ENCODE measurements around the gene PRR18. TPM values are rescaled to one million over a fixed set of nuclear protein-coding genes. Genes with fewer than 3 reads are reported as not detected.

PRR18 gene
- polyA plus RNA-seq, 3 donors = 0.10 to 0.56 (median 0.56) TPM

DNA sequence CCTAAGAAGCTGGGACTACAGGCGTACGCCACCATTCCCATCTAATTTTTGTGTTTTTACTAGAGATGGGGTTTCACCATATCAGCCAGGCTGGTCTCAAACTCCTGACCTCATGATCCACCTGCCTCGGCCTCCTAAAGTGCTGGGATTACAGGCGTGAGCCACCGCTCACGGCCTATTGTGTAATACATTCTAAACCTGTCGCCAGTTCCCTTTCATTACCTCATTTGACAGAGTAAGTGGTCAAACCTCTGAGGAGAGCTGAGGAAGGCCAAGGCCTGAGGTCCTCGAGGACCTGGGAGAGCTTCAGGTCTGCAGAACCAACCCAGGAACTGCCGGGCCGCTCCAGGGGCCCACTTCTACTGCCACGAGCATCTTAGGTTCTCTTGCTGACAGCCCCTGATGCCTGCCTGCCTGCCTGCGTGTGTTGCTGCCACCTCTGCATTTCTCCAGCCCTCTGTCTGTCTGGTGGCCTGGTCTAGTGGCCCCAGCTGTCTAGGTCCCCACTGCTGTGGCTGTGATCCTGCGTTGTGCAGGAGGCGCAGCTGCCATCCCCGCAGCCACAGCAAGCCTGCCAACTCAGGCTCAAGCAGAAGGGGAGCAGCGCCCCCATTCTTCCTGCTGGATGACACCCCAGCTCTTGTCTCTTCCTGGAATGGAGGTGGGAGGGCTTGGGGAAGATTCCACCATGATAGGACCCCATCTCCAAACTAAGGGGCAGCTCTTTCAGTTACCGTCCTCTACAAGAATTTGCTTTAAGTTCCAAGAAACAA is 45.3 kb downstream of the PRR18 start:
- no peak overlapping the region for H3K27ac ChIP-seq (ENCODE audit: low read depth, low read length)
- WGBS, 3 donors = 75 to 81% (median 77%) methylated on average over 17 of the region's 17 CpGs

DNA sequence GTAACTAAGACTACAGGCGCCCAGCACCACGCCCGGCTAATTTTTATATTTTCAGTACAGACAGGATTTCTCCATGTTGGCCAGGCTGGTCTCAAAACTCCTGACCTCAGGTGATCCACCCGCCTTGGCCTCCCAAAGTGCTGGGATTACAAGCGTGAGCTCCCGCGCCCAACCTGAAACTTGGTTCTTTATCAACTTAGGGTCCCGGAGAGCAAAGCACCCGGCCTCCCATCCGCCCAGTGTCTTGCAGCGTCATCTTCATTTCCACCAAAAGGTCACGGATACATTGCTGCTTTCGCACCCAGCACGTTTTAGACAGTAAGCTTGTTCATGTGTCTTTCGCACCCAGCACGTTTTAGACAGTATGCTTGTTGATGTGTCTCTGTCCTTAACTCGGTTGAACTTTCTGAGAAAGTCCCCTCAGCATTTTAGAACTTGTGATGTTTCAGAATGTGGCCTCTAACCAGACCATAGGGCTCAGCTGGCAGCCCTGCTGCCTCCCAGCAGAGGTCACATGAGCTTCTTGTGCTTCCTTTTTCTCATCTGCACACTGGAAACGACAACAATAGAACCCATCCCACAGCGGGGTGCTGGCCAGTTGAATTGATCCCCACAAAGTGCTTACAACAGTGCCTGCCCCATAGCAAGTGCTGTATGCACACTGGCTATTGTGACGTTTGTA is 48.8 kb downstream of the PRR18 start:
- no peak overlapping the region for H3K27ac ChIP-seq (ENCODE audit: low read depth, low read length)
- 69 to 82% (median 70%) methylated on average over 20 of the region's 20 CpGs for WGBS, 3 donors

DNA sequence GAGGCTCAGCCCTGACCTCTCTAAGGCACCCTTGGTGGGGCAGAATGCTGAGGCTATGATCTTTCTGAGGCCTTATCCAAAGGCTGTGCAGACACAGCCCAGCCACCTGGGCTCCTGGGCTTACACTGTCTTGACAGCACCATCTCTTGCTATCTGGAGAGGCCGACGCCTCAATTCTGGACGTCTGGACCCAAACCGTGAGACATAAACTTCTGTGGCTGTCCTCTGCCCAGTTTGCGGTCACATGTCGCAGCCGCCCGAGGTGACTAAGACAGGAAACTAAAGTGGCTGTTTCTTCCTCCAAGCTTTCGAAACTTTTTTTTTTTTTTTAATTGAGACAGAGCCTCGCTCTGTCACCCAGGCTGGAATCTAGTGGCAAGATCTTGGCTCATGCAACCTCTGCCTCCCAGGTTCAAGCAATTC is 49.3 kb downstream of the PRR18 start:
- 39 to 79% (median 58%) methylated on average over 10 of the region's 10 CpGs for WGBS, 3 donors
- H3K27ac ChIP-seq (ENCODE audit: low read depth, low read length) = no peak overlapping the region

DNA sequence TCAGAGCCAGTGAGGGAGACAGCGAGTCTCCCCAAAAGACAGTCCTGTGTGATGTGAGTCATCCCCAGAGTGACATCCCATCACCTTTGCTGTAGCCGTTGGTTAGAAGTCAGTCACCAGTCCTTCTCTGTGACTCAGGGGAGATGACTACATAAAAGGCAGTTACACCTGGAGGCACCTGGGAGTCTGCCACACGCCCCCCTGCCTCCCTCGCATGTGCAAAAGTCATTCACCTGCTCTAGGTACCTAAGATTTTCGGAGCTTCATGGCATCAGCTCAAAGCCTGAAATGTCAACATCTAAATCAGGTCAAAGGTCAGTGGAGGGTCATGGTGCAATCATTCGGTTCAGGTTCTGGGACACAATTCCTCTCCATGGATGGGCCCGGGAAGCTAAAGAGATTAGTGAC is 50.3 kb downstream of the PRR18 start:
- WGBS, 3 donors = 49 to 73% (median 69%) methylated on average over 7 of the region's 7 CpGs
- H3K27ac ChIP-seq (ENCODE audit: low read depth, low read length) = no peak overlapping the region

Other genes with a start within 250 kb of the PRR18 start
- not detected for gene TBXT, start 140.5 kb downstream of the PRR18 start, polyA plus RNA-seq
- gene SFT2D1, start 34.2 kb upstream of the PRR18 start, polyA plus RNA-seq = 10 to 100 TPM; 45.3 to 71.2 (median 62.6) TPM
- gene MPC1, start 74.5 kb upstream of the PRR18 start, polyA plus RNA-seq = 100 to 1,000 TPM in 2 of 3 donors, 10 to 100 TPM in 1; 37.3 to 119 (median 111) TPM

Measured in adipose tissue (tissue), 3 donors.